ENCODE data around the gene WNT9A.
"Not testable (repeated sequence)": the region's sequence is repeated elsewhere in the genome, so short reads cannot be mapped to it uniquely, and the experiment has no call there.

Gene WNT9A

DNA sequence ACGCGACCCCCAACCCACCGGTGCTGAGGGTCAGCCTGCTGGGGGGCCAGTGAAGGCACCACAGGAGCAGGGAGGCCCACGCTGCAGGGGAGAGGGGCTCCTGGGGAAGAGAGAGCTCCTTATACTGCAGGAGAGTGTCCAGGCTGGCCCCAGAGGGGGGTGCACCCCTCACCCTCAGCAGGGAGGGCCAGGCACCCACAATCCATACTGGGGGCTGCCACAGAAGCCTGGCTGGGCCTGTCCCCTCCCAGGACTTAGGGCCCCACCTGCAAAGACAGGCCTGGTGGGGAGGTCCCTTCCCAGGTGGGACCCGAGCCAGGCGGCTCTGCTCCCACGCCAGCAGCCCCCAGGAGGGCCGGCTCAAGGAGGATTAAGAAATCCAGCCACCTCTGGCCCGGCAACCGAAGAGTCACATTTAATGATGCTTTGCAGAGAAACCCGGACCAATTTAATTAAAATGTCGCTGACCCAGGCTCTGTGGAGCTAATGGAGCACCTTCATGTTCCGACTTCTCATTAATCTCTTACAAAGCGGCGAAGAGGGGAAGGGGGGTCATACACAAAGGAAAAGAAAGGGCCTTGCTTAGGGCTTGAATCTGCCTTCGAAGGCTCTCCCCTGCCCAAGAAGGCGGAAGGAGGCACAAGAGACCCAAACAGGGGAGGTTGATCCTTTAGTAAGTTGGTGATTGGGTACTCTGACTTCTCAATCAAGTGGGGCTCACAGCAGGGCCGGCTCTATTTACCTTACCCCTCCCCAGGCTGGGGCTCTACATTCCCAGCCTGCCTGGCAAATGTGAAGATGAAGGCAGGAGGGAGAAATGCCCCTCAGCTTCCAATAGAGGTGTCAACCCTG is 25.0 kb downstream of the WNT9A start:
- FAIRE-seq, result no peak

DNA sequence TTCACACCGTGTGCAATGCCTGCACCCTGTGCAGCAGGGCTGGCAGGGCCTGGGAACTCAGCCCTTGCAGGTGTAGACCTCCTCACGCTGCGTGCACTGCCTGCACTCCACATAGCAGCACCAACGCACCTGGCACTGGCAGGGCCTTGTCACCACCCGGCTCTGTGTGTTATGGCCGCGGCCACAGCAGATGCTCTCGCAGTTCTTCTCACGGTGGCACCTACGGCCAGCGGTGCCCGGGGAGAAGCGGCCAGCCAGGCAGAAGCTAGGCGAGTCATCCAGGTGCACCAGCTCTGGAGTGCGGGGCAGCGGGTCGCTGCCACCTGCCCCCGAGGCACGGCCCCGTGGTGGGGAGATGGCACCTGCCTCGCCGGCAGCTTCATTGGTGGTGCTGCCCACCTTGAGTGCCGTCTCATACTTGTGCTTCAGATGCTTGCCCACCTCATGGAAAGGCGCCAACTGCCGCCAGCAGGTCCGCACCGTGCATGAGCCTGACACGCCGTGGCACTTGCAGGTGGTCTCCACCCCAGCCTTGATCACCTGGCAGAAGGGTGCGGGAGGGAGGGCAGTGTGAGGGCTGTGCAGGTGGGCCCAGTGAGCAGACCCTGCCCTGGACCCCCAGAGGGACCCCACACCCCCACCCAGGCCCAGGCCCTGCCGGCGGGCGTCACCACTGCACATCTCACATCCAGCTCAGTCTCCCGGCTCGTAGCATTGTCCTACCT is 26.1 kb downstream of the WNT9A start:
- no peak for FAIRE-seq

DNA sequence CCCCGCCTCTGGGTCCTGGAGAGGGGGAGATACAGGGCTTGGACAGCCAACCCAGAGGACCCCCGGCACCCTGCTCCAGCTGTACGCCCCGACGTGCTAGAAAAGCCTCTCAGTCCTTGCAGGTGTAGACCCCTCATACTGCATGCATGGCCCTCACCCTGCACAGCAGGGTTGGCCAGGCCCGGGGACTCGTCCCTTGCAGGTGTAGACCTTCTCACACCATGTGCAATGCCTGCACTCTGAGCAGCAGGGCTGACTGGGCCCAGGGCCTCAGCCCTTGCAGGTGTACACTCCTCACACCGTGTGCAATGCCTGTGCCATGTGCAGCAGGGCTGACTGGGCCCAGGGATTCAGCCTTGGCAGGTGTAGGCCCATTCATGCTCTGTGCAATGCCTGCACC is 26.8 kb downstream of the WNT9A start:
- no peak for FAIRE-seq

DNA sequence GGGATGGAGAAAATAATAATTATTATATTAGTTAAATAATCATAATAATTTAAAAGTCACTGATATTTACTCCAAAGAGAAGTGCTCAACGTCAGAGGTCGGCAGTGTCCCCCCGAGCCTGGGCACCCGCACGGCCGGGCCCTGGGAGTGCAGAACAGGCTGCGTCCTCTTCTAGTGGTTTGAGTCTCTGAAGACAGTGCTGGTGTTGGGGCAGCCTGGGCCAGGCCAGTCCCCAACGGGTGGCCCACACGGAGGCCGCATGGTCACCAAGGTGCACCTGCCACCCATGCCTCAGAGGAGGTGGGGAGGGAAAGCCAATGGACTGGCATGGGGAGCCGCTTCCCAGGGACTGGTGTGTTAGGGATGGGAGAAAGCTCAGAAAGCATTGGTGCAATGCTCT is 27.3 kb downstream of the WNT9A start:
- FAIRE-seq, result no peak

DNA sequence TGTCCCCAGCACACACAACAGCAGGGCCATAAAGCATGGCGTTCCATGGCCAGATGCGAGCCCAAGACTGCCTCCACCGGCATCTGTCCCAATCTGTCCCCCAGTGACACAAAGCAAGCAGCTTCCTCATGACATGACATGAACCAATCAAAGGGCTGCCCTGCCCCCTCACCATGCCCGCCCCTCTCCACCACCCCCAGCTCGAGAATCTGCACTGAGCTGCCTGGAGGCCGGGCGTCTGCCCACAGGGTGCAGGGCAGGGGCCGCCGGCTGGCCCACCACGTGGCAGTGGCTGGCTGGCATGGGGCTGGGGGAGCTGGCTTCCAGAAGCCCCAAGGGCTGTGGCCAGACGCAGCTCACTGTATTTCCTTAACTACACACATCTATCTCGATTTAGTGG is 27.8 kb downstream of the WNT9A start:
- FAIRE-seq, result no peak

DNA sequence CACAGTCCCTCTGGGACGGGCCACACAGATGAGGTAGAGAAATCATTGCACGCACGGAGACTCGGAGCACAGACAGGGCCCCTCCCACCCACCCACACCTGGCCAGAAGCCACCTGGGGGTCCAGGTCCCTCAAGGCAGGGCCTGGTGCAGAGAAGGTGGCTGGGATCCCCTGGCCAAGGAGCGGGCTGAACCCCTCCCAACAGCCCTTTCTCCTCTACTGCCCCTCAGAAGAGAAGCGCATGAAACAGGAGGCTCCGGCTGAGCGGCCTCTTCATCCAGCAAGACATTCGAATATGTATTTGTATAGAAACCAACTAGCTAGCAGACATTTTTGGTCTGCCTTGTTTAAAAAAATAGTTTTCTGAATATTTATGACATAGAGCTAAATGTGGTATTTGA is 29.0 kb downstream of the WNT9A start:
- FAIRE-seq, result no peak

DNA sequence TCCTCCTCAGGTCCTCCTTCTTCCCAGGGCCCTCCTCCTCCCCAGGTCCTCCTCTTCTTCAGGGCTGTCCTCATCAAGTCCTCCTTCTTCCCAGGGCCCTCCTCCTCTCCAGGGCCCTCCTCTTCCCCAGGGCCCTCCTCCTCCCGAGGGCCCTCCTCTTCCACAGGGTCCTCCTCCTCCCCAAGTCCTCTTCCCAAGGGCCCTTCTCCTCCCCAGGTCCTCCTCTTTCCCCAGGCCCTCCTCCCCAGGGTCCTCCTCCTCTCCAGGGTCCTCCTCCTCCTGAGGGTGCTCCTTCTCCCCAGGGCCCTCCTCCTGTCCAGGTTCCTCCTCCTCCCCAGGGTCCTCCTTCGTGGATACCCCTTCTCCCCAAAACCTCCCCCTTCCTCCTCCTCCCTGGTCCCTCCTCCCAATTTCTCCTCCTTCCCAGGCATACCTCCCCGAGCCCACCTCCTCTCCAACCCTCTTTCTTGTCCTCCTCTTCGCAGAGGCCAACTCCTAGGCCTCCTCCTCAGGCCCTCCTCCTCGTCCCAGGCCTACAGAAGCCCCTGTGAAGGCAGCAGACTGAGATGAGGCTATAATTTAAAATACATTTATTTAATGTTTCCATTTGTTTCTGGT is 29.5 kb downstream of the WNT9A start:
- no peak for FAIRE-seq

DNA sequence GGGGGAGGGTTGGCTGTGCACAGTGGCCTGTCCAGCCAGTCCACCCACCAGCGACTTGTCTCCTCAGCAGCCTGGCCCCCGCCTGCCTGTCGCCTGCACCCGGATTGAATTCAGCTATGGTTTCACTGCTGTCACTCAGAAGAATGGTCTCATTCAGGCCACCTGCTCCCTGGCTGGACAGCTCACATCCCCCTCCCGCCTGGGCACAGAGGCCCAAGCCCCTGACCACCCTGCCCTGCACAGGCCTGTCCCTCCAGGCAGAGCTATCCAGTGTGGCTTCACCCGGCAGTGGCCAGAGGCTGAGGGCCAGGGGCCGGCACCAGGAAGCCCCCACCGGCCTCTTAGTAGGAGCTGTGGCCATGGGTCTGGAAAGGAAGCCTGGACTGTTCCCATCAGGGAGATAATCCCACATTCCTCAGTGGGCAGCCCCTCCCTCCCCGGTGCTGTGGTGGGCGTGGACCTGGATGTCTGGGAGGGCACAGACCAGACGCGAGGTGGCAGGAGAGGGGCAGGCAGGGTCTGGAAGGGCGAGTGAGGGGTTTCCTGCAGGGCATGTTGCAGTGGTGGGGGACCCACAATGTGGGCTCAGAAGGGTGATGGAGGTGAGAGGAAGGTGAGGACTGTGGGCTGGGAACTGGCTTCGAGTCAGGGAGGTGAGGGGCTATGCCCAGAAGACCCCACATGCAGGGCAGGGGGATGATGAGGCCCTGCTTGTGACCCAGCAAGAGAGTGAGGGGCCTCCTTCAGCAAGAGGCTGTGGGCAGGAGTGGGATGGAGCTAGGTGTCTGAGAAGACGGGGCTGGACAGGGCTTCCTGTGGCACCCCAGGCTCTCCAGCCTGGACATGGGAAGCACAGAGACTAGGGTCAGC is 30.4 kb downstream of the WNT9A start:
- FAIRE-seq, result no peak

DNA sequence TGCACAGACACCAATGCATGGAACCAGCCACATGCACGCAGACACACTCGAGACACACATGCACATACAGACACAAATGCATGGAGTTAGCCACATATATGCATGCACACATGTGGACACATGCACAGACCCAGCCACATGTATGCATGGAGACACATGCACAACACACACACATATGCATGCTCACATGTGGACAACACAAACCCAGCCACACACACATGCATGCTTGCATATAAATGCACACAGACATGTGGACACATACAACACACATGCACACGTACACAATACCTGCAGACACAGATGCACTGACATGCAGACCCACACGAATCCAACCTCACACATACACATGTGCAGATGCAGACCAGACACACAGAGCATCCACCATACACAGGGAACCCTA is 31.1 kb downstream of the WNT9A start:
- FAIRE-seq, result no peak

DNA sequence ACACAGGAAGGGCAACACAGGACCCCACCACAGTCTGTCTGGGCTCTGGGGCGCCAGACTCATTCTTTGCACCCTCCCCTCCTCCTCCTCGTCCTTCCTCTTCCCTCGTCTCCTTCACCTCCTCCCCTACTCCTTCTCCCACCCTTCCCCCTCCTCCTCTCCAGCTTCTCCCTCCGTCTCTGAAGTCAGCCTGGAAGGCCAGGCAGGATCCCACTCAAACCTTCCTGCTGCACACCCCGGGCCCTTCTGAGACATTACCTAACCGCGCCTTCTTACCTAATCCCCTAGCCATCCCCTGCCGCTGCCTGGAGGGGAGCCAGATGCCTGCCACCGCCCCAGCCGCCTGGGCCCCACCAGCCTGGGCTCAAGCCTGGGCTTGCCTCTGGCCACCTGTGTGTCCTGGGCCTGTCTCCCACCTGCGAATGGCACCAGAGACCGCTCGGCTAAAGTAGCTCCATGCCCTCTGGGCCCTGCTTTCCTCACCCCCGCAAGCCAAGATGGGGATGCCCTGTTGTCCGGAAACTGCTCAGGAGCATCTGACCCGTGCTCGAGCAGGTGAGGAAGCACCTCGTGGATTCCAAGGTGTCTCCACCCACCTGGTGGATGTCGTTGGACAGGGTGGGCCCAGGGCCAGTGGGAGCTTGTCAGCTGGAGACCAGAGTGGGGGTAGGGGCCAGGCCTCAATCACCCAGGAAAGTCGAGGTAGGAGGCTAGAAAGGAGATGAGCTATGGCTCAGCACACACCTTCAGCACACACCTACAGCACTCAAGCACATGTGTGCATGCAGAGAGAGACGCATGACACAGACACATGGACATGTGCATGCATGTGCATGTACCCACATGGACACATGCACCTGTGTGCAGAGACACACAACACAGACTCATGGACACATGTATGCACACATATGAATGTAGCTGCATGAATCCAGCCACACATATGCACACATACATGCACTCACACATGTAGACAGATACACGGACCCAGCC is 31.9 kb downstream of the WNT9A start:
- FAIRE-seq, result no peak

DNA sequence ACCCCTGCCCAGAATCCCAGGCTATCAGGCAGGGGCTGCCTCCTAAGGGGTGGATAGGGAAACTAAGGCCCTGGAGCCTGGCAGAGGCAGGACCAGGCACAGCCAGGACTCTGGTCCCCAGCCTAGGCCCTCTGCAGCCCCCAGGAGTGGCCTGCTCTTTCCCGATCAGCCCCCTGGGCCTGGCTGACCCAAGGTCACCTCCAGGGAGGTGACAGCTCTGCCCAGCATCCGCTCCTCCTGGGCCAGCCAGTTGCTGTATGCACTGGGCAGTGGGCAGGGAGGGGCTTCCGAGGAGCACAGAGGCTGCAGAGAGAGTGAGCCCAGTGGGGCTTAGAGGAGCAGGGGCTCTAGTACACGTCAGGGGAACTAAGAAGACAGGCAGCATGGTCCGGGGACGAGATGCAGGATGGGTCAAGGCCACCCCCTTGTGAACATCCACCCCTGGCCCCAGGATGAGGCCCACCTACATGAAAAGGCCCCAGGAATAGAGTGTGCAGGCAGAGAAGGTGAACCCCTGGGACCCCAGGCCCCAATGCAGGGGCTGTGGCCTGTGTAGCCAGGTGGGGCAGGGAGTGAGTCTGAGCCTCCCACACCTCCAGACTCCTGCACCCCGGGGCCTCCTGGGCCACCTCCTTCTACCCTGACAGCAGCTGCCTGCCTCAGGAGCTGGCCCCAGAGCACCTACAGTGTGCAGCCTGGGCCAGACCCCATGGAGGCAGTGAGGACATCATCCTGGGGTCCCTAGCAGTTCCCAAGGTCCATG is 32.8 kb downstream of the WNT9A start:
- FAIRE-seq, result no peak

DNA sequence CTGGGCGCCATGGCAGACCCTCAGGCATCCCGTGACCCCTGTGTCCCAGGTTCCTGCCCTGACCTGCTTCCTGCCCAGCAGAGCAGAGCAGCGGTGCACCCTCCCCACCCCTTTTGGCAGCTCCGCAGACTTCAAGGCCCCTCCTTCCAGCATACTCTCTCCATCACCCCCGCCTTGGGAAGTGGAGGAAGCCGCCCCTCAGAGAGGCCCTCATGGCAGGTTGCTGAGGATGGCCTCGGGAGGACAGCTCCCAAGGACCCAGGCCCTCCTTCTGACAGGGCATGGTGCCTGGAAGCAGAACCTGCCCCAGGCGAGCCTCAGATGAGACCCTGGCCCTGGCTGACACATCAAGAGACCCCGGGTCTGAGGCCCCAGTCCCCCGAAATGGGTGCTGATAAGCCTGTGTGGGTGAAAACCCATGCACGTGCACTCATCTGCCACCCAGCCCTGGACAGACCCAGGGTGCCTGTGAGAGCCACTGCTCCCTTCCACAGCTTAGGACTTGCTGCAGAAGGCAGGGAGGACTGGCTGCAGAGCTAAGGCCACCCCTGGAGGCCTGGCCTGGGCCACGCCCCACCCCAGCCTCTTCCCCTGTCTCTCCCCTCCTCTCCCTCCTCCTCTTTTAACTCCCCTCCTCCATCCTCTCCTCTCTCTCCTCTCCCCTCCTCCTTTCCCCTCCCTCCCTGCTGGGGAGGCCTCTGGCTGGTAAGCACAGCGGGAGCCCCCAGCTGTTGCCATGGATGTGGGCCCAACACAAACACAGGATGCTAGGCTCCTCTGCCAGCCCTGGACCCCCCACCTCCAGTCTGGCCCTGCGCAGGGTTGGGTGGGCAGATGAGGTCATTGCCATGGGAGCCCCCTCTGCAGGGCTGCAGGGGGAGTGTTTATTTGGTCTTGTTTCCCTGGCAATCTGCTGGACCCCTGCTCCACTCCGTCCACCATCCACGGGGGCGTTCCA is 33.7 kb downstream of the WNT9A start:
- no peak for FAIRE-seq

DNA sequence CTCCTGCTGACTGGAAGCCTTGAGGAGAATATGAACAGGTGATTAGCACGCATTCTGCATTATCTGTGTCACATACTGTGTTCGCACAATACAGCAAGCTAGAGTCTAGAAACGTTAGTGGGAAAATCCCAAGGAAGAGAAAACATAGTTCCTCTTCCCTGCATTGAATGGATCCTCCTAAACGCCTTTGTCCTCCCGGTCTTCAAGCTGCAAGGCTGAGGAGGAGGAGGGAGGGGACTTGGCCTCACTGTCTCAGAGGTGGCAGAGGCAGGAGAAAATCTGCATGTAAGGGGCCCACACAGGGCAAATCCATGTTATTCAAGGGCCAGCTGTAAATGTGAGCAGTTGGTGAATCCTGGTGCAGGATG is 34.4 kb downstream of the WNT9A start:
- no peak for FAIRE-seq

DNA sequence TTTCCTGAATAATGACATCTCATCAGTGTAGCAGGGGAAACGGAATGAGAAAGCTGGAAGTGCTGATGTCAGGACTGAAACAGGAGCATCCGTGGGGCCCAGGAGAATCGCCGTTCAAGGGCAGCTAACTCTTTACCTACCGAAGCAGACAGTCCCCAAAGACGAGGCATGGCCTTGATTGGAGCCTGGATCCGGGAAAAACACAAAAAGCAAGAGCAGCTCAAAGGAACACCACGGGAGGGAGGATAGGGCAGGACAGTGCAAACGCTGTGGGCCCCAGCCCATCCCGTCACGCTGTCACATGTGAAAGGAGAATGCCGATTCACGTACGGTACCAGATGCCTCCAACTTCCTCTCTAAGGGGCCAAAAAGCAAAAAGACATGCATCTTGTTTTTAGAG is 34.9 kb downstream of the WNT9A start:
- FAIRE-seq, result no peak

DNA sequence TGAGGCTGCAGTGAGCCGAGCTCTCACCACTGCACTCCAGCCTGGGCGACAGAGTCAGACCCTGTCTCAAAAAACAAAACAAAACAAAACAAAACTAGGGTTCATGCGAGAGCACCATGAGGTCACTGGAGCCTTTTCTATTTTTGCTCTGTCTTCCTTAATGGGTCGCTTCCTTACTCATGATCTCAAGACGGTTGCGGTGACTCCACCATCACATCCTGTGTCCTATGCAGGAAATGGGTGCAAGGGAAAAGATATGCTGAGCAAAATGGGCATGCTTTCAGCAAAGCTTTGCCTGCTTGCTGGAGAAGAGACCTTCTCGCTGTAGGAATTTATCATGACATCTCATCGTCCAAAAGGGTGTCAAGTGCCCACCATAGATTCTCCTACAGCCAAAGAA is 36.4 kb downstream of the WNT9A start:
- FAIRE-seq, result no peak

DNA sequence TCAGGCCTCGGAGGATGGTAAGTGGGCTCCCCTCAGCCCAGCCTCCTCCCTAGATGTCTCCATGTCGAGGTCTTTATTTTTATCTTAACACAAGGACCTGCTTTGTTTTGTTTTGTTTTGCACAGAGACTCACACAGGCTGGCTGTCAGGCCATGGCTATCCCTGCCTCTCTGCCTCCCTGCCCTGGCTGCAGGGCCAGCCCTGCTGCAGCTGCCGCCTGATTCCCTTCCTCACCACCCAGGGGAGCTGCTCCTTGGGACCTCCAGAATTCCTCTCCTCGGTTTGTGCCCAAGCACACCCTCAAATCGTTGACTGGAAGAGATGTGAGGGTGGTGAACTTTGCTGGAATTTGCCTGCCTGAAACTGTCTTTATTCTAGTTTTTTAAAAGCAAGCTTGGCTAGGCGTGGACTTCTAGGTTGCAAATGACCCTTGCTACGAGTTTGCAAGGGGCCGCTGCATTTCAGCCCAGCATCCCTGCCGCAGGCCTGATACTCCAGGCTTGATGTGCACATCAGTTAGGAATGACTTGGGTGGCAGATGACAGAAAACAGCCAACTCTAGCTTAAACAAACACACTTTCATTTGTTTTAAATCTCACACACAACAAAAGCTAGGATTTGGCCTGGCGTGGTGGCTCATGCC is 37.1 kb downstream of the WNT9A start:
- FAIRE-seq, result no peak

DNA sequence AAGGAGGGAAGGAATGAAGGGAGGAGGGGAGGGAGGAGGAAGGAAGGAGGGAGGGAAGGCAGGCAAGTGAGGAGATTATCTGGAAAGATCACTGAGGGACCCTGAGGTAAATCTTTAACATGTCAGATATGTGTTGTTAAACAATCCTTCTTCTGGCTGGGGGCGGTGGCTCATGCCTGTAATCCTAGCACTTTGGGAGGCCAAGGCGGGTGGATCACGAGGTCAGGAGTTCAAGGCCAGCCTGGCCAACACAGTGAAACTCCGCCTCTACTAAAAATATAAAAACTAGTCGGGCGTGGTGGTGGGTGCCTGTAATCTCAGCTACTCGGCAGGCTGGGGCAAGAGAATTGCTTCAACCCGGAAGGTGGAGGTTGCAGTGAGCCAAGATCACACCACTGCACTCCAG is 37.8 kb downstream of the WNT9A start:
- FAIRE-seq, result not testable (repeated sequence)

DNA sequence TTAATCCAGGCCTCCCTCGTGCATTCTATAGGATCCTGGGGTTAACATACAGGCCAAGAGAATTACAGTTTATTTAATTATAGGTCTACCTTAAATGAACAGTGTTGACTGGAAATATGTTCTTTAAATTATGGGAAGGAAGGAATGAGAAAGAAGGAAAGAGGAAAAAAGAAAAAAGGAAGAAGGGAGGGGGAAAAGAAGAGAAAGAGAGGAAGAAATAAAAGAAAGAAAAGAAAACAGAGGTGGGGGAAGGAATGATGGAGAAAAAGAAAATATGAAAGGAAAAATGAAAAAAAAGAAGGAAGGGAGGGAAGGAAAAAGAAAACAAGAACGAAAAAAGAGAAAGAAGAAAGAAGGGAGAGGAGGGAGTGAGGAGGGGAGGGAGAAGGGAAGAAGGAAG is 38.5 kb downstream of the WNT9A start:
- FAIRE-seq, result no peak

DNA sequence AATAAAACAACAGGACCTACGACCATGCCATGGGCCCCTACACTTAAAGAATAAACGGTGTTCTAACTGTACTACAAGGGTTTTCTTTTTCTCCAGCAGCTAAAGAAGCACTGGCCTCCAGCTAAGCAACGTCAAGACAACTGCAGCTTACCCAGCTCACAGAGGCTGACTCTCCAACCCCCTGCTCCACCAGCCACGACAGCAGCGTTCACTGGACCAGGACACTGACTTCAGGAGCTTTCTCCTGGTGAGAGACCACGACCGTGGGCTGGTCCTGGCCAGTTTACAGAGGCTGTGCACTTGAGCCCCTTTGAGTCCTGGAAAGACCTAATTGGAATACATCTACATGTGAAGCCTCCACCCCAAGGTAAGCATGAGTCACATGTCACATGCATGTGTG is 39.4 kb downstream of the WNT9A start:
- FAIRE-seq, result no peak

All from G401.6 (cell line).